GM18508 (cell line): ENCODE results near the gene CPM.
"Not testable (repeated sequence)": the region's sequence is repeated elsewhere in the genome, so short reads cannot be mapped to it uniquely, and the experiment has no call there.

Experiments used
- ATAC-seq: cut with Tn5 transposase; IDR thresholded peaks from one replicate; pipeline ENCODE4 v1.9.1; 2021; ENCODE audit warnings: moderate number of reproducible peaks; ENCODE audit not compliant: insufficient read depth, unreplicated experiment

The CPM gene

GRCh38 chr12:68833508-68833907 lies 99.5 kb downstream of the CPM start:
- ATAC-seq, result no peak

GRCh38 chr12:68832504-68832867 lies 100.5 kb downstream of the CPM start:
- ATAC-seq, result no peak

- ATAC-seq, result no peak
Measured at GRCh38 chr12:68831751-68832503, 101.0 kb downstream of the CPM start.

- no peak for ATAC-seq
Measured at GRCh38 chr12:68831272-68831671, 101.7 kb downstream of the CPM start.

GRCh38 chr12:68828672-68829068 lies 104.3 kb downstream of the CPM start:
- no peak for ATAC-seq

- no peak for ATAC-seq
Measured at GRCh38 chr12:68827895-68828671, 104.9 kb downstream of the CPM start.

- ATAC-seq, result no peak
Measured at GRCh38 chr12:68825569-68826217, 107.3 kb downstream of the CPM start.

- no peak for ATAC-seq
Measured at GRCh38 chr12:68824597-68825250, 108.2 kb downstream of the CPM start.

- ATAC-seq, result no peak
Measured at GRCh38 chr12:68824131-68824530, 108.8 kb downstream of the CPM start.

- no peak for ATAC-seq
Measured at GRCh38 chr12:68823696-68824095, 109.3 kb downstream of the CPM start.

GRCh38 chr12:68821357-68822188 lies 111.4 kb downstream of the CPM start:
- no peak for ATAC-seq

GRCh38 chr12:68819481-68819880 lies 113.5 kb downstream of the CPM start:
- ATAC-seq, result not testable (repeated sequence)

- ATAC-seq, result no peak
Measured at GRCh38 chr12:68815928-68816800, 116.8 kb downstream of the CPM start.

GRCh38 chr12:68815232-68815927 lies 117.6 kb downstream of the CPM start:
- no peak for ATAC-seq

GRCh38 chr12:68814490-68815231 lies 118.3 kb downstream of the CPM start:
- ATAC-seq, result no peak

- no peak for ATAC-seq
Measured at GRCh38 chr12:68813242-68813593, 119.8 kb downstream of the CPM start.

- ATAC-seq, result no peak
Measured at GRCh38 chr12:68812553-68813241, 120.3 kb downstream of the CPM start.
